HG02885 (cell line): ENCODE results near the gene EVI2A.

Source experiments
- ATAC-seq: cut with Tn5 transposase; IDR thresholded peaks from one replicate; pipeline ENCODE4 v1.9.1; 2021; ENCODE audit warnings: mild to moderate bottlenecking; ENCODE audit not compliant: unreplicated experiment, poor library complexity

Gene EVI2A

DNA sequence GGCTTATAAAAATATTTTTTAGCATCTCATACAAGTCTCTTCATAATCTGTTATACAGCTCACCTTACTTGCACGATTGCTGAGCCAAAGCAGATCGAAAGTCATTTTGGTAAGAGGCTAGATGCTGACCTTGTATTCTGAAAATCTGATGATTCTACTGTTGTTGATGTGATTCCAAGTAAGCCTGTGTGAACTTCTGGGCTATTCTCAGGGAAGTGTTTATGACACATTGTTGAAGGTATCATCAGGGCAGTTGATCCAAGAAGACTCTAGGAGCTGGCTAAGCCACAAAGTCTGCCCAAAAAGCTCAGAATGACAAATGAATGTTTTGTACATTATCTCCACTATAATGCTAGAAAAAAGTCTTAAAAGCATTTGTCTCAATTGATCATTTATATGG lies 40.4 kb downstream of the EVI2A start:
- no peak for ATAC-seq

DNA sequence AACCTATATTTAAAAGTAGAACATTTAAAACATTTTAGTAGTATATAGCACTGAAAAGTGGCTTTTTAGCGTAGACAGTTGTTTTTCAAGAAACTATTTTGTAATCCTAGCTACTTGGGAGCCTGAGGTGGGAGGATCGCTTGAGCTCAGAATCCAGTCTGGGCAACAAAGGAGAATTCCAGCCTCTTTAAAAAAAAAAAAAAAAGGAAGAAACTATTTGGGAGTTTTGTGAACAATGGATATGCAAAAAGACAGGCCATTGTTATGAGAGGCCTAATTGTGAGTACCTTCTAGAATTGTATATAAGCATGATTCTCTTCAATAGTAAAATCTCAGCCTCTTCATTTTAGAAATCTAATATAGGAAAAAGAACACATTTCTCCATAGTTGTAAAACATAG lies 42.0 kb downstream of the EVI2A start:
- no peak for ATAC-seq

DNA sequence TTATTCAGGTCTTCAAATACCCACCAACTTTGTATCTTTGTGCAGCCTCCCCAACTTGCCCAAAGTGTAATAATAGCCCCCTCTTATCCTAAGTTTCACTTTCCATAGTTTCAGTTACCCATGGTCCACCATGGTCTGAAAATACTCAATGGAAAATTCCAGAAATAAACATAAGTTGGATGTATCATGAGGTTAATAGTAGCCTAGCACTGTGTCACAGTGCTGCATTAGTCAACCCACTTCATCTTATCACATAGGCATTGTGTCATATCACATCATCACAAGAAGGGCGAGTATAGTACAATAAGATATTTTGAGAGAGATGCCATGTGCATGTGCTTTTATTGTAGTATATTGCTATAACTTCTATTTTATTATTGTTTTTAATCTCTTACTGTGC lies 46.3 kb downstream of the EVI2A start:
- ATAC-seq = no peak

DNA sequence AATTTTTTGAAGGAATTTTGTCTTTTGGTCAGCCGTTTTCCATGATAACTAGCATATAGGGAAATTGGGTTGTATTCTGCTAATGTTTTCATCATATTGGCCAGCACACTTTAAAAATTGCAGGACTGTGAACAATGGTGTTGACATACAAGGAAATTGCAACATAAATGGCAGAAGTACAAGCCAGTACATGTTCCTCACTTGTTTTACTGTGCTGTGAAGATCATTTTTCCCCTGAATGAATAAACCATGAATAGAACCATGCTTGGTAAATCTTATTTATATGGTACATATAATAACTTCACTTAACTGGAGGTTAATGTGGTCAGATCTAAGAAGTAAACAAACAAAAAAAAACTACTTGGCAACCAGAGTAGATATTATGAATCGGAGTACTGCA lies 47.2 kb downstream of the EVI2A start:
- ATAC-seq = no peak

DNA sequence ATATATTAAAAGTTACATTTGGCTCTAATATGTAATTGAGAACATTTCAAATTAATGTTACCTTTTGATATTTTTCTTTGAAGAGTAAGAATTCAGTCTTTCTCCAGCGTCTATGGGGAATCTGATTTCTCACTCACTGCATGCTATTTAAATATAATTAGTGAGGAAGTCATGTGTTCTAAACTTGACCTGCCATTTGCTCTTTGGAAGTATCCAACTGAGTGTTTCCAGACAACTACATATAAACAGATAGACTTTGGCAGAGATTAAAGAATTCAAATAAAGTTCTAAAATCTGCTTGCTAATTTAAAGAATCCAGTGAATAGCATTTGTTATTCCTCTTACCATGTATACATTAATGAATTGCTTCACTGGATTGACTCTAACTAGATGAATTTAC lies 47.9 kb downstream of the EVI2A start:
- no peak for ATAC-seq

DNA sequence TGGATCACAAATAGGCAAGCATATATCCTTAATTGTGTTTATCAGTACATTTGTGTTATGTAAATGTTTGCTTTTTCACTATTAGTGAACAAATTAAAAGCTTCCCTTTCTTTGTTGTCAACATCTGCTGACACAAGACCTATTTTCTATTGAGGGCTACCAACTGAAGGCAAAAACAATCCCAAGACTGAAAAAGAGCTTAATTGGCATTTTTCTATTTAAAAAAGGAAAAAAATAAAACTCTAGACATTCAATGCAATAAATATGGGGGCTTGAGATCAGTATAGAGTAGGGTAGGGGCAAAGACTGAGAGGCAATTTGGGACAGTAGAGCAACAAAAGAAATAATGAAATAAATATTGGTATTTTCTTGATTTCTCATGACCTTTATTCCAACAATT lies 48.6 kb downstream of the EVI2A start:
- no peak for ATAC-seq

DNA sequence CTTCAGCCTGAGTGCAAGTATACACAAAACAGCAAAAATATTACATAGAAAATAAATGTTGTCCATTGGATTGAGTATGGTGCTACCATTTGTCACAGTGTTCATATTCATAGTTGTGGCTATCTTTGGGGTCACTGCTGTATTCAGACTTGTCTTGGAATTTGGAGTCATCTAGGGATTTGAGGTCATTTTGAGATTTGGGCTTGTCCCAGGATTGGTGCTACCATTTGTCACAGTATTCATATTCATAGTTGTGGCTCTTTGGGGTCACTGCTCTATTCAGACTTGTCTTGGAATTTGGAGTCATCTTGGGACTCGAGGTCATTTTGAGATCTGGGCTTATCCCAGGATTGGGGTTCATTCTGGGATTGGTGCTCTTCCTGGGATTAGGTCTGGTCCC lies 49.2 kb downstream of the EVI2A start:
- no peak for ATAC-seq

DNA sequence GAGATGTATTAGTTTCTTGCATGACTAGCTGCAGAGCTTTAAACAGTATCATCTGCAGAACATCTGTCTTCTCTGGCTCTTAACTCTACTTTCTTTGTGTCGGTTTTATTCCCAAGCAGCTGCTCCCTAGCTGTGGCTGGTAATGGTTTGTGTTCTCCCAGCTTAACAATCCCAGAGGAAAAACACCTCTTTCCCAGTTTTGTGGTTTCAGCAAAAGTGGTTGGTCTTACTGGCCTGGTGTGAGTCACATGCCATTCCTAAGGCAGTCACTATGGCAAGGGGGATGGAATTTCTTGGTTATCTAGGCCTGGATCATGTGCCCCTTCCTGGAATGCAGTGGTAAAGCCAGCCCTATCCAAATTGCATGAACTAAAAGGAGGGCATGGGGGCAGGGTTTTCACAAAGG lies 51.8 kb downstream of the EVI2A start:
- no peak for ATAC-seq

DNA sequence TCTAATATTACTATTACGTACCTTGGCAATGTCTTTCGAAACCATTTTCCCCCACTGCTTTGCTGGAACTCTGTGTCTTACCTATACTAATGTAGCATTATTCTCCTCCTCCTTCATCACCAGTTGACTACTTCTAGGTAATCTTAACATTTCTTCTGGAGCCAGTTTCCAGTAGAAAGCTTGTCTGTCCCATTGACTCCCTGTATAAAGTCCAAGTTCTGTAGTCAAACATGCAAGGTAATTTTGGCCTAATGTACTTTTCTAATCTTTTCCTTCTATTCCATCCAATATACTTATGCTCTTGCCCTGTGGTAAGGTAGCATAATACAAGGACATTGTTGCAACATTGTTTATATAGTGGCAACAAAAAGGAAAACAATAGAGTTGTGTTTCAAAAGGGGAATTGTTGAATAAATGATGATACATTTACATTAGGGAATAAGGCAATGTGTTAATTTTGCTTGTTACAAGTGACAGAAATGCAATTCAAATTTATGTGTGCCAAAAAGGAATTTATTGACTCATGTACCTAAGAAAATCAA lies 52.3 kb downstream of the EVI2A start:
- ATAC-seq = no peak
